HG03342 (cell line): Measurements from ENCODE around the gene CLDN6.
A peak's percentile ranks its signal among the peaks of the same experiment; 100 is the strongest.
"Not testable (repeated sequence)": the region's sequence is repeated elsewhere in the genome, so short reads cannot be mapped to it uniquely, and the experiment has no call there.

Experiments used
- ATAC-seq: cut with Tn5 transposase; IDR thresholded peaks from one replicate; pipeline ENCODE4 v1.9.1; 2021; ENCODE audit warnings: mild to moderate bottlenecking, moderate library complexity; ENCODE audit not compliant: unreplicated experiment

CLDN6 gene

DNA sequence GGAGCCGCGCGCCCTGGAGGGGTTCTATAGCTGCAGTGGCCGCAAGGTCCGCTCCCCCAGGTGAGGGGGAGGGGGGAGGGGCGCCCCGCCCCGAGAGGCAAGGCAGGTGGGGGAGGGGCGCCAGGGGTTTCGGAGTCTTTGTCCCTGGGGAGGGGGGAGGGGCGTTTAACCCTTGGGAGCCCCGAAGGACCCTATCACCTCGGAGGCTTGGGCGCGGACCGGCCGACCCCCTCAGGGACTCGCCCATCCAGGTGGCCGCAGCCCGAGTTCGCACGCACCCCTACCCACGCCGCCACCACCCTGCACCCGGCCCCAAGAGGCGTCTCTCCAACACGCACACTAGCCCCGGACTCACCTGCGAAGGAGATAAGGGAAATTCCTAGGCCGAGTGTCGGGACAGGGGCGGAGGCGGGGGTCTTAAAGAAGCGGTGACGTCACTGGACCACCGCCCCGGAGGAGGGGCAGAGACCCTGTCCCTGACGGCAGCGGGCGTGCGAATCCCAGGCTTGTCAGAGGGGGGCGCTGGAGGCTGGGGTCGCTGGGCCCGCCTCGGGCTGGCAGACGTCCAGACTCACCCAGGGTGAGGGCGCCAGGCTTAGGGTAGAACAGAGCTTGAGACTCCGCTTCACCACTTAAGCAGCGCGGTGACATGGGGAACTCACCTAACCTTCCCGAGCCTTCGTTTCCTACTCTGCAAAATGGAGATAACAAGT, at the start of gene CLDN6:
Gene CLDN6 (minus strand): TSS at position 390 of the 713 bp plus-strand sequence. CDS start 2,162 bp downstream, outside the sequence.
- no peak for ATAC-seq

- ATAC-seq, result no peak
Observed at GRCh38 chr16:3066440-3066748, 48.4 kb upstream of the CLDN6 start.

- ATAC-seq, result no peak
Observed at GRCh38 chr16:3065742-3066439, 47.9 kb upstream of the CLDN6 start.

DNA sequence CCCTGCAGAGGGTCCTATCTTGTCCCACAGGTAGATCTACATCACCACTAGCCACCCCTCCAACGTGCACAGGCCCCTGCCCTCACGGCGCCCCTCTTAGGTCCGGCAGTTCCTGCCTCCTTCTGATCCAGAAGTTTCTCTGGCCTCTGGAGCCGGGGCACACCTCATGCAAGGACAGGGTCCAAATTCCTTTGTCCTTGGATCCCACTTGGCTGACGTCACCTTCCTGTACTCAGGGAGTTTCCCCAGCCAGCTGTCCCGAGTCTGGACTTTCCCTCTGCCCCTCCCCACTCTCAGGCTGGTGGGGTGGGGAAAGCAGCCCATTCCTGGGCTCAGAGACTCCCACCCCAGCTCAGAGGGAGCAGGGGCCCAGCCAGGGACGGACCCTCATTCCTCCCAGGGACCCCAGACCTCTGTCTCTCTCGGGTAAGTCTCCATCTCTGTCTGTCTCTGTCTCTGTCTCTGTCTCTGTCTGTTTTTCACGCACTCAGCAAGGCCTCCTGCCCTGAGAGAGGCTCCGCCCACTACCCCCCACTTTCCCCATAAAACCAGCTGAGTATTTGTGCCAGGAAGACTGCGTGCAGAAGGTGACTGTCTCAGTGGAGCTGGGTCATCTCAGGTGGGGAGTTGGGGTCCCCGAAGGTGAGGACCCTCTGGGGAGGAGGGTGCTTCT, 47.2 kb upstream of the CLDN6 start, which contains the start of gene IL32:
Gene IL32 (plus strand): TSS at position 572 of the 673 bp plus-strand sequence. CDS start 172 bp downstream, outside the sequence.
- no peak for ATAC-seq

- ATAC-seq, result no peak
Observed at GRCh38 chr16:3063625-3064386, 45.8 kb upstream of the CLDN6 start.

DNA sequence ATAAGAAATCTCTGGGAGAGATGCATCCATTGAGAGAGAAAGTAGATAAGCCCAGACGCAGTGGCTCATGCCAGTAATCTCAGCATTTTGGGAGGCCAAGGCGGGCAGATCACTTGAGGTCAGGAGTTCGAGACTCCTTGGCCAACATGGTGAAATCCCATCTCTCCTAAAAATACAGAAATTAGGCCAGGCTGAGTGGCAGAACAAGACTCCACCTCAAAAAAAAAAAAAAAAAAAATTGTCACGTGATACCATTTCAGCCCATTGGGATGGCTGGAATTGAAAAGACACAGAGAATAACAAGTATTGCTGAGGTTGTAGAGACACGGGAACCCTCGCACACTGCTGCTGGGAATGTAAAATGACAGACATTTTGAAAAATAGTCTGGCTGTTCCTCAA, 44.6 kb upstream of the CLDN6 start:
- ATAC-seq, result no peak

DNA sequence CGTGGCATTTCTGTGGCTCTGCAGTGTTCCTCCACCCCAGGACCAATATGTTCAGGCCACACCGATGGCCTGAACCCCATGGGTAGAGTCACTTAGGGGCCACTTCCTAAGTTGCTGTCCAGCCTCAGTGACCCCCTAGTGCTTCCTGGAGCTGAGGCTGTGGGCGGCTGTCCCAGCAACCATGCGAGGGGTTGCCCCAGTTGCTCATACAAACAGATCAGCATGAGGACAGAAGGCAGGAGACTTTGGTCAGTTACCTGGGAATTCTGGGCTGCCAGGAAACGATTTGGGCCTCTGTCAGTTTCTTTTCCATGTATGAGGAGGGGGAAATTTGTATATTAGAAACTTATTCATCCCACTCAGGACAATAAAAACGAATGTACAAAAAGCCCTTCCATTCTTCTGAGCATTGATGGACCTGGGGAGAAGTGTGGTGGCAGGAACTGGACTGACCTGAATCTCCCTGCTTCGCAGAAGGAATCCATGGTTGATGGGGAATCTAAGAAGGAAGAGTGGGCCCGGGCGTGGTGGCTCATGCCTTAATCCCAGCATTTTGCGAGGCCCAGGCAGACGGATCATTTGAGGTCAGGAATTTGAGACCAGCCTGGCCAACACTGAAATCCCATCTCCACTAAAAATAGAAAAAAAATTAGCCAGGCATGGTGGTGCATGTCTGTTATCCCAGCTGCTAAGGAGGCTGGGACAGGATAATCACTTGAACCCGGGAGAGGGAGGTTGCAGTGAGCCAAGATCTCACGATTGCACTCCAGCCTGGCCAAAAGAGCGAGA, 42.5 kb upstream of the CLDN6 start:
- no peak for ATAC-seq

DNA sequence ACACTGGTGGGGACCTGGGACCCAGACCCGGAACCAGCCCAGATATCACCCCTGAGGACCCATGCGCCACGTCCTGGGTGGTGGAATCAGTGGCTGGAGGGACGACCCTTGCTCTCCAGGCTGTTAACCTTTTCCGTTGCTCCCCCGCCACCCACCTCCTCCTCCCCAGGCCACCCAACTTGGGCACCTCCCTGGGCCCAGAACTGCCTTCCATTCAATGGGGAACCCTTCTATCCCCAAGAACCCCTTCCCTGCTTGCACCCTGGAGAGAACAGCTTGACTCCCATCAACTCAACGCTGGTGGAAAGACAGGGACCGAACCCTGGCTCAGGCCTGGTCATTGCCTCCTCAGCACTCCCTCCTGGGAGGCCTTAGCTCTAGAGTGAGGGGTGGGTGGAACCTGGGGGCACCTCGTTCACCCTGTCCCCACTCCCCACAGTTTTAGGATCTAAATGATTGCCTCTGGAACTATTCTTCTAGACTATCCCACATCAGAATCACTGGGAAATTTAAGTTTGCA, 41.8 kb upstream of the CLDN6 start:
- ATAC-seq, result no peak

DNA sequence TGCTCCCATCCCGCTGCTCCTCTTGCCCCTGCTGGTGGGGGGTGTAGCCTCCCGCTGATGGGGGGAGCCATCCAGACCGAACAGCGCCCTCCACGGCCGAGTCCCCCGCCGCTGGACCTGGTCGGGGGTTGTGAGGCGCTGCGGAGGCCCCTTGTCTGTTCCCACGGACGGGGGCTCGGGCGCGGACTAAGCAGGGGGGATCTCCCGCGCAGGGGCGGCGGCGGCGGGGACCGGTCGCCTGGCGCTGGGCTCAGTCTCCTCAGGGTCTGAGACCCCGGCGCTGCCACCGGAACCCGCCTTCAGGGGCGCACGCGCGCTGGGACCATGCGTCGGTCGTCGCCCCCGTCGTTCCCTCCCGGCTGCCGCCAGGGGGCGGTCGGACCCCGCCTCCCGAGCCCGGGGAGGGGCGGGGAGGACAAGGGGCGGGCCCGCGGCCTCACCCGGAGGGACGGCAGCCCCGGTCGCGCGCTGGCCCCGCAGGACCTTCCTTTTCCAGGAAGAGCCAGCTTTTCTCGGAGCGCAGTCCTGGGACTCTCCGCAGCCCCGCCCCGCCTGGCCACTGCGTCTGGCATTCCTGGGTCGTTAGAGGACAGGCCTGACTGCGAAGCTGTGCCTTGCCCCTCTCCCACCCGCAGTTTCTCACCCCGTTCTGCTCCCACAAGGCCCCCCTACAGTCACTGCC, 41.2 kb upstream of the CLDN6 start:
- peak; percentile 71 for ATAC-seq

DNA sequence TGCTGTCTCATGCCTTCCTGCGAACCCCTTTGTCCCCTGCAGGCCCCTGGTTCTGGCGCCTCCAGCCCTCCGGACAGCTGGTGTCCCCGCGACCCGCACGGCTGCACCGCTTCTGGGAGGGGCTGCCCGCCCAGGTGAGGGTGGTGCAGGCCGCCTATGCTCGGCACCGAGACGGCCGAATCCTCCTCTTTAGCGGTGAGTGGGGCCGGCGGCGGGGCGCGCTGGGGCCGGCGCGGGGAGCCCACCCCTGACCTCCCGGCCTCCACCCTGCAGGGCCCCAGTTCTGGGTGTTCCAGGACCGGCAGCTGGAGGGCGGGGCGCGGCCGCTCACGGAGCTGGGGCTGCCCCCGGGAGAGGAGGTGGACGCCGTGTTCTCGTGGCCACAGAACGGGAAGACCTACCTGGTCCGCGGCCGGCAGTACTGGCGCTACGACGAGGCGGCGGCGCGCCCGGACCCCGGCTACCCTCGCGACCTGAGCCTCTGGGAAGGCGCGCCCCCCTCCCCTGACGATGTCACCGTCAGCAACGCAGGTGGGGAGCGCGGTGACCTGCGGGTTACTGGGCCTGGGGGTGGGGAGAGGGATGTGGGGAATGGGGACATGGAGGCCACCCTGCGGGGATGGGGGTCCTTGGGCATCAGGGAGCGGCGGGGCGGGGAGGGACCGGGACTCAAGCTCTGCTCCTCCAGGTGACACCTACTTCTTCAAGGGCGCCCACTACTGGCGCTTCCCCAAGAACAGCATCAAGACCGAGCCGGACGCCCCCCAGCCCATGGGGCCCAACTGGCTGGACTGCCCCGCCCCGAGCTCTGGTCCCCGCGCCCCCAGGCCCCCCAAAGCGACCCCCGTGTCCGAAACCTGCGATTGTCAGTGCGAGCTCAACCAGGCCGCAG, 40.4 kb upstream of the CLDN6 start:
- peak; percentile 21 for ATAC-seq

DNA sequence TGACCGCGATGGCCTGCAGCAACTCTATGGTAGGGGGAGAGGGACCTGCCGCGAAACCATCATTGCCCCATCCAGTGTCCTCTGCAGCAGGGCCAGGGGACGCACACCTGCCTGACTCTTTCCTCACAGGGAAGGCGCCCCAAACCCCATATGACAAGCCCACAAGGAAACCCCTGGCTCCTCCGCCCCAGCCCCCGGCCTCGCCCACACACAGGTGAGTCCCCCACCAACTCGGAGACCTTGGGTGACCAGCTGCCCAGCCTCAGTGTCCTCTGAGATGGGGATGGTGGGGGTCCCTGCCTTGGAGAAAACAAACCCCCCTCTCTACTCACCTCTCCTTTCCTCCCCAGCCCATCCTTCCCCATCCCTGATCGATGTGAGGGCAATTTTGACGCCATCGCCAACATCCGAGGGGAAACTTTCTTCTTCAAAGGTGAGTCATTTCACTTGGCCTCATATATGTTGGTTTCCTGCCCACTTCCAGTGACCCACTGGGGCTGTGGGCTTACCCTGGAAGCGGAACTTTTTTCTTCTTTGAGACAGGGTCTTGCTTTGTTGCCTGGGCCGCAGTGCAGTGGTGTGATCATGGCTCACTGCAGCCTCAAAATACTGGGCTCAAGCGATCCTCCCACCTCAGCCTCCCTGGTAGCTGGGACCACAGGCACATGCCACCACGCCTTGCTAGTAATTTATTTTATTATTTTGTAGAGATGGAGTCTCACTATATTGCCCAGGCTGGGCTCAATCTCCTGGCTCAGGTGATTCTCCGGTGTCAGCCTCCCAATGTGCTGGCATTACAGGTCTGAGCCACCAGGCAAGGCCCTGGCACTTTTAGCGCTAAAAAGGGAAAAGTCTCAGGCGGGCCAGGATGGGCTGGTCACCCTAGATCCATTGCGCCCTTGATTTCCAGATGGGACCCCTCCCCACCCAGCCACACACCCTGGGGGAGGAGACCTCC, 39.5 kb upstream of the CLDN6 start:
- ATAC-seq, result no peak

DNA sequence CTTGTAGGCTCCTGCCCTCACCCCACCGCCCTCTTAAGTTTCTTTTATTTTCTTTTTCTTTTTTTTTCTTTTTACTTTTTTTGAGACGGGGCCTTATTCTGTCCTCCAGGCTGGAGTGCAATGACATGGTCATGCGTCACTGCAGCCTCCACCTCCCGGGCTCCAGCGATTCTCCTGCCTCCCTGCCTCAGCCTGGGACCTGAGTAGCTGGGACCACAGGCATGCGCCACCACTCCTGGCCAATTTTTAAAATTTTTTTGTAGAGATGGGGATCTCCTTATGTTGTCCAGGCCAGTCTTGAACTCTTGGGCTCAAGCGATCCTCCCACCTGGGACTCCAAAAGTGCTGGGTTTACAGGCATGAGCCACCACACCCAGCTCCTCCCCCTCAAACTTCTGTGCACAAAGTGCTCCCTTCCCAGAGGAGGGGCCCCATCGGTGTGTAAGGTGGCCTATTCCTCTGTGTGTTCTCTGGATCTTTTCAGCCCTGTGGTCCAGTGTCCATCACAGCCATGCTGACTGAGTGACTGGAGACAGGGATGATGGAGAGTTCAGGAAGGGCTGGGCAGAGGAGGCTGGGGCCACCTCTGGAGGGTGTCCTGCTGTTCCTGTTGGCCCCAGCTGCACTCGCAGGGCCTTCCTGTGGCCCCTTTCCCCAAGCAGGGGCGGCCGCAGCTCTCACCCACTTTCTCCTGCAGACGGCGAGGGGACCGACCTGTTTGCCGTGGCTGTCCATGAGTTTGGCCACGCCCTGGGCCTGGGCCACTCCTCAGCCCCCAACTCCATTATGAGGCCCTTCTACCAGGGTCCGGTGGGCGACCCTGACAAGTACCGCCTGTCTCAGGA, 38.6 kb upstream of the CLDN6 start:
- no peak for ATAC-seq

DNA sequence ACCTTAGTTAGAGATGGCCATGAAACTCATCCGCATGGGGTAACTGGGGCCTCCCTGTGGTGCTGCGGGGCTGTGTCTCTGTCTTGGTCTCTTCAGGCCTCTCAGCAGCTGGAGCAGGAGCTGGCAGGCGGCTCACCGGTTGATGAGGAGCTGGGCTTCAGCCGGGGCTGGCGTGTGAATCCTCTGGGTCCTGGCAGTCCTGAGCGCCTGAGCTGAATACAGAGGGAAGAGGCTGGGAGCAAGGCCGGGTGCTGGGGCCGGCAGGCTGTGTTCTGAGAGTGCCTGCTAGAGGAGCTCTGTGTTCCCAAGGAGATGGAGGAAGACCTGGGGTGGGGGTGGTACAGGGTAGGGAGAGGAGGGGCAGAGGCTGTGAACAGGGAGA, 37.7 kb upstream of the CLDN6 start:
- ATAC-seq, result not testable (repeated sequence)

- ATAC-seq, result no peak
Observed at GRCh38 chr16:3054965-3055733, 37.2 kb upstream of the CLDN6 start.

- not testable (repeated sequence) for ATAC-seq
Observed at GRCh38 chr16:3053330-3053710, 35.3 kb upstream of the CLDN6 start.
